Germinal center (tissue), 1 donor: Measurements from ENCODE around the gene VEGFB.
"Not testable (repeated sequence)": the region's sequence is repeated elsewhere in the genome, so short reads cannot be mapped to it uniquely, and the experiment has no call there.

Experiments
- DNase-seq: peaks from one replicate; pipeline ENCODE4 v3.0.0; 2012; ENCODE audit warnings: mixed read lengths, low spot score

Gene VEGFB

GRCh38 chr11:64232182-64232966 is 2.0 kb upstream of the VEGFB start:
- no peak for DNase-seq

GRCh38 chr11:64232967-64233315 is 1.4 kb upstream of the VEGFB start:
- DNase-seq: no peak

GRCh38 chr11:64234647-64235379 is 429 bp downstream of the VEGFB start:
- peak; percentile 52 for DNase-seq

- no peak for DNase-seq
These were observed 1.2 kb downstream of the VEGFB start for GRCh38 chr11:64235437-64236161.

GRCh38 chr11:64237484-64237951 is 3.1 kb downstream of the VEGFB start:
- no peak for DNase-seq

GRCh38 chr11:64238076-64238475 is 3.7 kb downstream of the VEGFB start:
- no peak for DNase-seq

- DNase-seq: no peak
These were observed 4.6 kb downstream of the VEGFB start for GRCh38 chr11:64238999-64239398.

- no peak for DNase-seq
These were observed 5.5 kb downstream of the VEGFB start for GRCh38 chr11:64239662-64240434.

GRCh38 chr11:64240435-64241240 is 6.3 kb downstream of the VEGFB start, which contains the start of gene FKBP2:
Gene FKBP2, plus strand, starts transcription at chr11:64241095. Its CDS starts 1,293 bp downstream, at chr11:64242388.
- DNase-seq: peak; percentile 96

- peak; percentile 96 for DNase-seq
These were observed 6.8 kb downstream of the VEGFB start for GRCh38 chr11:64241241-64241490.

- DNase-seq: peak; percentile 30
These were observed 7.3 kb downstream of the VEGFB start for GRCh38 chr11:64241491-64242374.

- no peak for DNase-seq
These were observed 9.0 kb downstream of the VEGFB start for GRCh38 chr11:64243236-64243854.

GRCh38 chr11:64244107-64244506 is 9.7 kb downstream of the VEGFB start:
- no peak for DNase-seq

- DNase-seq: no peak
These were observed 10.6 kb downstream of the VEGFB start for GRCh38 chr11:64244966-64245365.

- DNase-seq: peak; percentile 56
These were observed 11.0 kb downstream of the VEGFB start for GRCh38 chr11:64245401-64245796.

- DNase-seq: peak; percentile 47
These were observed 11.6 kb downstream of the VEGFB start for GRCh38 chr11:64245797-64246620.

GRCh38 chr11:64246621-64246870 is 12.2 kb downstream of the VEGFB start:
- DNase-seq: not testable (repeated sequence)

- DNase-seq: peak; percentile 83
These were observed 12.7 kb downstream of the VEGFB start, which contains the start of gene PPP1R14B for GRCh38 chr11:64246871-64247728. Gene PPP1R14B, minus strand, starts transcription at chr11:64246943. Its CDS starts 270 bp downstream, at chr11:64246673.
